ENCODE data around the gene TERB1.
"Not testable (repeated sequence)": the region's sequence is repeated elsewhere in the genome, so short reads cannot be mapped to it uniquely, and the experiment has no call there.

TERB1 gene

GRCh38 chr16:66800856-66801255, 528 bp downstream of the TERB1 start:
- TF ChIP-seq CTCF (IDR thresholded peaks at IDR 0.05; ENCODE audit: insufficient read depth, missing control alignments): no peak
- no peak for FAIRE-seq
- no peak for DNase-seq (ENCODE audit: insufficient read length, low spot score)

GRCh38 chr16:66798161-66798560, 3.2 kb downstream of the TERB1 start:
- DNase-seq (ENCODE audit: insufficient read length, low spot score) (no peak), FAIRE-seq (no peak)
- no peak for TF ChIP-seq CTCF (IDR thresholded peaks at IDR 0.05; ENCODE audit: insufficient read depth, missing control alignments)

GRCh38 chr16:66793984-66794383, 7.4 kb downstream of the TERB1 start:
- not testable (repeated sequence) for DNase-seq (ENCODE audit: insufficient read length, low spot score); FAIRE-seq

GRCh38 chr16:66790130-66790733, 11.2 kb downstream of the TERB1 start:
- DNase-seq (ENCODE audit: insufficient read length, low spot score): no peak
- no peak for TF ChIP-seq CTCF (IDR thresholded peaks at IDR 0.05; ENCODE audit: insufficient read depth, missing control alignments)
- FAIRE-seq: no peak

GRCh38 chr16:66787427-66787826, 14.0 kb downstream of the TERB1 start:
- DNase-seq (ENCODE audit: insufficient read length, low spot score): no peak
- TF ChIP-seq CTCF (IDR thresholded peaks at IDR 0.05; ENCODE audit: insufficient read depth, missing control alignments): no peak
- no peak for FAIRE-seq

GRCh38 chr16:66786551-66786950, 14.8 kb downstream of the TERB1 start:
- DNase-seq (ENCODE audit: insufficient read length, low spot score) (no peak), FAIRE-seq (no peak)
- no peak for TF ChIP-seq CTCF (IDR thresholded peaks at IDR 0.05; ENCODE audit: insufficient read depth, missing control alignments)

GRCh38 chr16:66776457-66776856, 24.9 kb downstream of the TERB1 start:
- no peak for FAIRE-seq
- no peak for DNase-seq (ENCODE audit: insufficient read length, low spot score)
- TF ChIP-seq CTCF (IDR thresholded peaks at IDR 0.05; ENCODE audit: insufficient read depth, missing control alignments): no peak

- no peak for DNase-seq (ENCODE audit: insufficient read length, low spot score)
- FAIRE-seq: no peak
- no peak for TF ChIP-seq CTCF (IDR thresholded peaks at IDR 0.05; ENCODE audit: insufficient read depth, missing control alignments)
Measured at GRCh38 chr16:66774981-66775380, 26.4 kb downstream of the TERB1 start.

Data from D721Med (cell line).